ENCODE data around the gene GID8.

- TF ChIP-seq SMC3 (conservative IDR thresholded peaks at IDR 0.05; ENCODE audit: poor library complexity) (no peak), REST (IDR thresholded peaks at IDR 0.05; ENCODE audit: borderline replicate concordance) (no peak), CTCF (IDR thresholded peaks at IDR 0.05; ENCODE audit: poor library complexity, severe bottlenecking) (no peak), TAF1 (IDR thresholded peaks at IDR 0.05; ENCODE audit: low read depth) (no peak), POLR2AphosphoS5 (IDR thresholded peaks at IDR 0.05) (no peak), EP300 (conservative IDR thresholded peaks at IDR 0.05; ENCODE audit: poor library complexity, severe bottlenecking) (no peak), EZH2 (IDR thresholded peaks at IDR 0.05; ENCODE audit: borderline replicate concordance, insufficient read depth, low read length, poor library complexity, severe bottlenecking) (no peak), RAD21 (conservative IDR thresholded peaks at IDR 0.05) (no peak)
Measured at GRCh38 chr20:62983210-62983609, 45.3 kb downstream of the GID8 start.
